ENCODE results near the gene SLC25A34.
"Not testable (repeated sequence)": the region's sequence is repeated elsewhere in the genome, so short reads cannot be mapped to it uniquely, and the experiment has no call there.

SLC25A34 gene

GRCh38 chr1:15736038-15736891, at the start of gene SLC25A34:
SLC25A34 (plus strand) TSS chr1:15736258; CDS start chr1:15736486, 228 bp downstream.
- Mint-ChIP-seq H3K27me3 (no peaks in the 10 kb centered on the region), H3K27ac (no peak within 1 kb of the TSS), H3K4me1 (no peaks in the 10 kb centered on the region), H3K4me3 (no peak within 1 kb of the TSS), H3K9me3 (no peaks in the 10 kb centered on the region), H3K36me3 (ENCODE audit: low read depth) (peaks cover 2% of the 10 kb centered on the region)
- DNase-seq: no peak
- no peak for ATAC-seq

- Mint-ChIP-seq H3K27ac (no peak overlapping the region), H3K36me3 (ENCODE audit: low read depth) (peaks cover 14% of the 10 kb centered on the region), H3K9me3 (no peaks in the 10 kb centered on the region), H3K4me3 (no peak overlapping the region), H3K27me3 (no peaks in the 10 kb centered on the region), H3K4me1 (peaks cover 36% of the 10 kb centered on the region)
- DNase-seq: no peak
- no peak for ATAC-seq
Measured at GRCh38 chr1:15687446-15687845, 48.6 kb upstream of the SLC25A34 start.

GRCh38 chr1:15690317-15690716, 45.7 kb upstream of the SLC25A34 start:
- Mint-ChIP-seq H3K9me3 (no peaks in the 10 kb centered on the region), H3K4me1 (peaks cover 37% of the 10 kb centered on the region), H3K36me3 (ENCODE audit: low read depth) (peaks cover 17% of the 10 kb centered on the region), H3K4me3 (no peak overlapping the region), H3K27me3 (no peaks in the 10 kb centered on the region), H3K27ac (no peak overlapping the region)
- ATAC-seq (no peak), DNase-seq (no peak)

- Mint-ChIP-seq H3K9me3 (no peaks in the 10 kb centered on the region), H3K27me3 (no peaks in the 10 kb centered on the region), H3K4me3 (no peak overlapping the region), H3K27ac (no peak overlapping the region), H3K4me1 (peaks cover 32% of the 10 kb centered on the region), H3K36me3 (ENCODE audit: low read depth) (peaks cover 17% of the 10 kb centered on the region)
- no peak for DNase-seq
- ATAC-seq: no peak
Measured at GRCh38 chr1:15691434-15692032, 44.5 kb upstream of the SLC25A34 start.

GRCh38 chr1:15692121-15692682, 43.9 kb upstream of the SLC25A34 start:
- DNase-seq: no peak
- peaks cover 36% of the 10 kb centered on the region for H3K4me1 Mint-ChIP-seq
- H3K4me3 Mint-ChIP-seq: no peak overlapping the region

GRCh38 chr1:15693371-15693770, 42.7 kb upstream of the SLC25A34 start:
- no peak overlapping the region for H3K4me3 Mint-ChIP-seq
- peaks cover 36% of the 10 kb centered on the region for H3K4me1 Mint-ChIP-seq
- H3K27ac Mint-ChIP-seq: peak overlapping the region; percentile 31
- no peaks in the 10 kb centered on the region for H3K9me3 Mint-ChIP-seq
- no peaks in the 10 kb centered on the region for H3K27me3 Mint-ChIP-seq
- DNase-seq (no peak), ATAC-seq (no peak)
- H3K36me3 Mint-ChIP-seq (ENCODE audit: low read depth): peaks cover 7% of the 10 kb centered on the region

More at GRCh38 chr1:15692121-15692682, 43.9 kb upstream of the SLC25A34 start:
- no peak for ATAC-seq
- H3K27me3 Mint-ChIP-seq: no peaks in the 10 kb centered on the region
- peaks cover 16% of the 10 kb centered on the region for H3K36me3 Mint-ChIP-seq (ENCODE audit: low read depth)
- H3K27ac Mint-ChIP-seq: peak overlapping the region; percentile 55
- H3K9me3 Mint-ChIP-seq: no peaks in the 10 kb centered on the region

GRCh38 chr1:15696956-15697521, 39.0 kb upstream of the SLC25A34 start:
- H3K9me3 Mint-ChIP-seq: no peaks in the 10 kb centered on the region
- peak overlapping the region; percentile 92 for H3K27ac Mint-ChIP-seq
- H3K36me3 Mint-ChIP-seq (ENCODE audit: low read depth): peaks cover 6% of the 10 kb centered on the region
- ATAC-seq: peak; percentile 86
- peaks cover 41% of the 10 kb centered on the region for H3K4me1 Mint-ChIP-seq
- peak overlapping the region; percentile 70 for H3K4me3 Mint-ChIP-seq
- DNase-seq: peak; percentile 28
- H3K27me3 Mint-ChIP-seq: no peaks in the 10 kb centered on the region

- DNase-seq (no peak), ATAC-seq (no peak)
- H3K27me3 Mint-ChIP-seq: no peaks in the 10 kb centered on the region
- no peak overlapping the region for H3K27ac Mint-ChIP-seq
- no peak overlapping the region for H3K4me3 Mint-ChIP-seq
- peaks cover 6% of the 10 kb centered on the region for H3K36me3 Mint-ChIP-seq (ENCODE audit: low read depth)
- H3K4me1 Mint-ChIP-seq: peaks cover 36% of the 10 kb centered on the region
- H3K9me3 Mint-ChIP-seq: no peaks in the 10 kb centered on the region
Measured at GRCh38 chr1:15698201-15698600, 37.9 kb upstream of the SLC25A34 start.

GRCh38 chr1:15699321-15699720, 36.7 kb upstream of the SLC25A34 start:
- not testable (repeated sequence) for H3K9me3 Mint-ChIP-seq; H3K27me3 Mint-ChIP-seq; ATAC-seq; H3K36me3 Mint-ChIP-seq (ENCODE audit: low read depth); DNase-seq; H3K27ac Mint-ChIP-seq; H3K4me3 Mint-ChIP-seq
- H3K4me1 Mint-ChIP-seq: peaks cover 35% of the 10 kb centered on the region

- DNase-seq: no peak
- ATAC-seq: no peak
- H3K4me1 Mint-ChIP-seq: peaks cover 29% of the 10 kb centered on the region
- peaks cover 7% of the 10 kb centered on the region for H3K36me3 Mint-ChIP-seq (ENCODE audit: low read depth)
- no peaks in the 10 kb centered on the region for H3K27me3 Mint-ChIP-seq
- H3K27ac Mint-ChIP-seq: no peak overlapping the region
- H3K9me3 Mint-ChIP-seq: no peaks in the 10 kb centered on the region
- H3K4me3 Mint-ChIP-seq: no peak overlapping the region
Measured at GRCh38 chr1:15700508-15700907, 35.5 kb upstream of the SLC25A34 start.

GRCh38 chr1:15701784-15702183, 34.3 kb upstream of the SLC25A34 start:
- ATAC-seq: no peak
- Mint-ChIP-seq H3K9me3 (no peaks in the 10 kb centered on the region), H3K36me3 (ENCODE audit: low read depth) (peaks cover 12% of the 10 kb centered on the region), H3K4me1 (peaks cover 24% of the 10 kb centered on the region), H3K27ac (no peak overlapping the region), H3K4me3 (no peak overlapping the region), H3K27me3 (no peaks in the 10 kb centered on the region)
- DNase-seq: no peak

- DNase-seq: no peak
- H3K9me3 Mint-ChIP-seq: no peaks in the 10 kb centered on the region
- peaks cover 15% of the 10 kb centered on the region for H3K4me1 Mint-ChIP-seq
- no peaks in the 10 kb centered on the region for H3K27me3 Mint-ChIP-seq
- ATAC-seq: peak; percentile 20
- no peak overlapping the region for H3K27ac Mint-ChIP-seq
- H3K36me3 Mint-ChIP-seq (ENCODE audit: low read depth): peaks cover 12% of the 10 kb centered on the region
- no peak overlapping the region for H3K4me3 Mint-ChIP-seq
Measured at GRCh38 chr1:15702722-15703550, 33.1 kb upstream of the SLC25A34 start.

GRCh38 chr1:15703562-15703961, 32.5 kb upstream of the SLC25A34 start:
- ATAC-seq (no peak), DNase-seq (no peak)
- Mint-ChIP-seq H3K9me3 (no peaks in the 10 kb centered on the region), H3K4me3 (no peak overlapping the region), H3K27me3 (no peaks in the 10 kb centered on the region), H3K4me1 (peaks cover 11% of the 10 kb centered on the region), H3K36me3 (ENCODE audit: low read depth) (peaks cover 12% of the 10 kb centered on the region), H3K27ac (no peak overlapping the region)

- ATAC-seq (no peak), DNase-seq (no peak)
- Mint-ChIP-seq H3K4me1 (peaks cover 9% of the 10 kb centered on the region), H3K36me3 (ENCODE audit: low read depth) (peaks cover 12% of the 10 kb centered on the region), H3K9me3 (no peaks in the 10 kb centered on the region), H3K4me3 (no peak overlapping the region), H3K27me3 (no peaks in the 10 kb centered on the region), H3K27ac (no peak overlapping the region)
Measured at GRCh38 chr1:15704526-15705183, 31.4 kb upstream of the SLC25A34 start.

Measured in activated naive CD8-positive, alpha-beta T cell treated with anti-CD3 and anti-CD28 coated beads, Interleukin-2, amount 50 U/mL, for 24 hours (primary cell).